Breast epithelium (tissue), 3 donors: Measurements from ENCODE around the gene SLC12A4.

Experiments used
- POLR2A ChIP-seq: fragments of 450-650 bp; IDR thresholded peaks from one replicate; pipeline ENCODE4 v1.6.1; 2016; ENCODE audit warnings: antibody characterized with exemption, mild to moderate bottlenecking, moderate library complexity
- TF ChIP-seq, protein P1 (sequence below), 3 donors: fragments of 450-650 bp; IDR thresholded peaks; one replicate each; pipeline ENCODE4 v1.5.1; 2016 to 2017; ENCODE audit warnings: antibody characterized with exemption in 3 of 3, mild to moderate bottlenecking in 3 of 3, moderate library complexity in 3 of 3

GRCh38 chr16:67897231-67897630 lies 71.2 kb downstream of the SLC12A4 start:
- TF ChIP-seq, protein P1, sequence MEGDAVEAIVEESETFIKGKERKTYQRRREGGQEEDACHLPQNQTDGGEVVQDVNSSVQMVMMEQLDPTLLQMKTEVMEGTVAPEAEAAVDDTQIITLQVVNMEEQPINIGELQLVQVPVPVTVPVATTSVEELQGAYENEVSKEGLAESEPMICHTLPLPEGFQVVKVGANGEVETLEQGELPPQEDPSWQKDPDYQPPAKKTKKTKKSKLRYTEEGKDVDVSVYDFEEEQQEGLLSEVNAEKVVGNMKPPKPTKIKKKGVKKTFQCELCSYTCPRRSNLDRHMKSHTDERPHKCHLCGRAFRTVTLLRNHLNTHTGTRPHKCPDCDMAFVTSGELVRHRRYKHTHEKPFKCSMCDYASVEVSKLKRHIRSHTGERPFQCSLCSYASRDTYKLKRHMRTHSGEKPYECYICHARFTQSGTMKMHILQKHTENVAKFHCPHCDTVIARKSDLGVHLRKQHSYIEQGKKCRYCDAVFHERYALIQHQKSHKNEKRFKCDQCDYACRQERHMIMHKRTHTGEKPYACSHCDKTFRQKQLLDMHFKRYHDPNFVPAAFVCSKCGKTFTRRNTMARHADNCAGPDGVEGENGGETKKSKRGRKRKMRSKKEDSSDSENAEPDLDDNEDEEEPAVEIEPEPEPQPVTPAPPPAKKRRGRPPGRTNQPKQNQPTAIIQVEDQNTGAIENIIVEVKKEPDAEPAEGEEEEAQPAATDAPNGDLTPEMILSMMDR (IDR thresholded peaks at IDR 0.05): no peak
- no peak for TF ChIP-seq POLR2A
